DND-41 (cell line): Measurements from ENCODE around the gene PCP2.

Experiments used
- CTCF ChIP-seq: IDR thresholded peaks from 2 replicates; pipeline ENCODE4 v1.5.1; 2012; ENCODE audit warnings: borderline replicate concordance, low read length, moderate library complexity, mild to moderate bottlenecking; ENCODE audit not compliant: poor library complexity, severe bottlenecking; ENCODE audit errors: extremely low read depth
- EZH2 ChIP-seq: IDR thresholded peaks from 3 replicates; pipeline ENCODE4 v1.6.1; 2012; ENCODE audit warnings: borderline replicate concordance, low read depth, mild to moderate bottlenecking, moderate library complexity, low read length, inconsistent platforms; ENCODE audit not compliant: severe bottlenecking

GRCh38 chr19:7681340-7682174, 48.0 kb upstream of the PCP2 start:
- peak; percentile 65 for TF ChIP-seq CTCF
- TF ChIP-seq EZH2: no peak
